ENCODE results near the gene EMC10.

EMC10 gene

DNA sequence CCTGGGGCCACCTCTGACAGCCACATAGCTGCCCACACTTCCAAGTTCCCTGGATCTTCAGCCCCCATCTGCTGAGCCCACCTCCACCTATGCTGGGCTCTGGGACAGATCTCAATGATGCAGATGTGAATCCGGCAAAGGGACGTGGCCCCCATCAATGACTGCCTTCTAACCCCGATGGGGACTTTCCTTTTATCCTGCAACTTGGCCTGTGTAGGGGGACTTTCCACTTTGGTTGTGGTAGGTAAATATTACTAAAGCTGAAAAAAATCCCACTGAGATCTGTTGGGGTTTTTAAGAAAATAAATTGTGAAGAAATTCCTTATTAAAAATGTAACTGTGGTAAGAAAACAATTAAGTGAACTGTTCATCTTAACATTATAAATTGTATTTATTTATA, 58.2 kb downstream of the EMC10 start:
- TF ChIP-seq, protein P1, sequence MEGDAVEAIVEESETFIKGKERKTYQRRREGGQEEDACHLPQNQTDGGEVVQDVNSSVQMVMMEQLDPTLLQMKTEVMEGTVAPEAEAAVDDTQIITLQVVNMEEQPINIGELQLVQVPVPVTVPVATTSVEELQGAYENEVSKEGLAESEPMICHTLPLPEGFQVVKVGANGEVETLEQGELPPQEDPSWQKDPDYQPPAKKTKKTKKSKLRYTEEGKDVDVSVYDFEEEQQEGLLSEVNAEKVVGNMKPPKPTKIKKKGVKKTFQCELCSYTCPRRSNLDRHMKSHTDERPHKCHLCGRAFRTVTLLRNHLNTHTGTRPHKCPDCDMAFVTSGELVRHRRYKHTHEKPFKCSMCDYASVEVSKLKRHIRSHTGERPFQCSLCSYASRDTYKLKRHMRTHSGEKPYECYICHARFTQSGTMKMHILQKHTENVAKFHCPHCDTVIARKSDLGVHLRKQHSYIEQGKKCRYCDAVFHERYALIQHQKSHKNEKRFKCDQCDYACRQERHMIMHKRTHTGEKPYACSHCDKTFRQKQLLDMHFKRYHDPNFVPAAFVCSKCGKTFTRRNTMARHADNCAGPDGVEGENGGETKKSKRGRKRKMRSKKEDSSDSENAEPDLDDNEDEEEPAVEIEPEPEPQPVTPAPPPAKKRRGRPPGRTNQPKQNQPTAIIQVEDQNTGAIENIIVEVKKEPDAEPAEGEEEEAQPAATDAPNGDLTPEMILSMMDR (conservative IDR thresholded peaks at IDR 0.05) = no peak
- H3K27ac ChIP-seq = no peak overlapping the region

- TF ChIP-seq, protein P1 (conservative IDR thresholded peaks at IDR 0.05) = no peak
- no peak overlapping the region for H3K27ac ChIP-seq
Observed at GRCh38 chr19:50535672-50536187, 59.4 kb downstream of the EMC10 start.

- TF ChIP-seq, protein P1 (conservative IDR thresholded peaks at IDR 0.05) = no peak; the same call in 1 of the 2 replicates
- H3K27ac ChIP-seq = no peak overlapping the region
Observed at GRCh38 chr19:50536662-50537305, 60.5 kb downstream of the EMC10 start.

DNA sequence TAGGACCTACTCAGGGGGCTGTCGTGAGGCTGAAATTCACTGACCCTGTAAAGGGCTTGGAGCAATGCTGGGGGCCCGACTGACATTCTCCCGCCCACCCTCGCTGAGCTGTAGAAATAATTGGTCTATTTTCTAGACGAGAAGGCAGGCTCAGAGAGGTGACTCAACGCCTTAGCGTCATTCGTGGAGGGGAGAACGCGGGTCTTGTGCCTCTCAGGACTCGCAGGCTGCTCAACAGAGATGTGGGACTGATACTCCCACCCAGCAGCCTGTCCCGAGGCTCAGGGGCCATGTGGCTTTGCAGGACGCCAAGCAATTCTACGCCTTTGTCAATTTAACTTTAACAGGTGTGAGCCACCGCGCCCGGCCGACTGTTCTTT, 61.0 kb downstream of the EMC10 start:
- TF ChIP-seq, protein P1 (conservative IDR thresholded peaks at IDR 0.05) = no peak
- no peak overlapping the region for H3K27ac ChIP-seq

DNA sequence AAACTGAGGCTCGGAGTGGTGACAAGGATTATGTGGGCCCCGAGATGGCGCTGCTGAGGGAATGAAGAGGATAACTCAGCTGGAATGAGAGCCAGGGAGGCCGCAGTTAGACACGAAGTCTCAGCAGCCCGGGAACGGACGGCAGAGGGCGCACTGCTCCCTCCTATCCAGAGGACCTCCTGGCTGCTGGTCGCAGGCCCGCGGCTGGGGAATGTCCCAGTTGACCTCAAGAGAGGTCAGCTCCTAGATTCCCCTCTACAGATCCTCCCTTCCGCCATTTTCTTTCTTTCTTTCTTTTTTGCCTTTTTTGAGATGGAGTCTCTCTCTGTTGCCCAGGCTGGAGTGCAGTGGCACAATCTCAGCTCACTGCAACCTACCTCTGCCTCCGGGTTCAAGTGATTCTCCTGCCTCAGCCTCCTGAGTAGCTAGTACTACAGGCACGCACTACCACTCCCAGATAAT, 61.5 kb downstream of the EMC10 start:
- TF ChIP-seq, protein P1 (conservative IDR thresholded peaks at IDR 0.05) = peak; percentile 98

More for the DNA sequence above, 61.5 kb downstream of the EMC10 start:
- no peak overlapping the region for H3K27ac ChIP-seq

All from VCaP (cell line).